ENCODE results near the gene RTBDN.

Gene RTBDN

DNA sequence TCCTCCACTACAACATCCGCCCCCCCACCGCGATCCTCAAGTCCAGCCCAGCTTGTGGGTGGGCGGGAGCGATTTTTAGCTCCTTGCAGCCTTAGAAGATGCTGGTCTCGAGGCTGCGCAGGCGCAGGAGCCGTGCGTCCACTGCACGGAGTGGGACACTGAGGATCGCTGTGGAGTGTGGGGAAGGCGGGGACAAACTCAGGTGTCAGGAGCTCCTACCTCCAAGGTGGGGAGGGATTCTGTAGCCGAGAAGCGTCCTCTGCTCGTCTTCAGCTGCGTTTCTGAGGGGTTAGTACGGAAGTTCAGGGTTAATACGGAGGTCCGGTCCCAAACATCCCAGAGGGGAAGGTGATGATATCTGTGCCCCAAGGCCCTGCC is at the start of gene RTBDN:
Gene RTBDN, minus strand, starts transcription at position 14 of the 378 bp plus-strand sequence. CDS start 4,600 bp downstream, outside the sequence.
- DNase-seq = peak; percentile 35

DNA sequence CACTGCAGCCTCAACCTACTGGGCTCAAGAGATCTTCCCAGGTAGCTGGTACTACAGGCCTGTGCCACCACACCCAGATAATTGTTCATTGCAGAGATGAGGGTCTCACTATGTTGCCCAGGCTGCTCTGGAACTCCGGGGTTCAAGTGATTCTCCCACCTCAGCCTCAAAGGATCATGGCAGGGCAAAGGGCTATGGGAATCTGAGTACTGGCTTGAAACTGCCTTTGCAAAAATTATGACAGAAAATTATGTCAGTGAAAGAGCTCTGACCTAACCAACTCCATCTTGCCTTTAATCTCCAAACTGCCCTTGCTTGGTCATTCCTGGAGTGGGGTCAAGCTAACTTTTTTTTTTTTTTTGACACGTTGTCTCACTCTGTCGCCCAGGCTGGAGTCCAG is 48.2 kb upstream of the RTBDN start:
- DNase-seq = peak; percentile 41

- peak; percentile 98 for DNase-seq
These were observed 46.9 kb upstream of the RTBDN start, which contains the start of gene DNASE2 for GRCh38 chr19:12881172-12881808. TSS of gene DNASE2 (minus strand) at chr19:12881449. CDS start at chr19:12881375, 74 bp downstream.

DNA sequence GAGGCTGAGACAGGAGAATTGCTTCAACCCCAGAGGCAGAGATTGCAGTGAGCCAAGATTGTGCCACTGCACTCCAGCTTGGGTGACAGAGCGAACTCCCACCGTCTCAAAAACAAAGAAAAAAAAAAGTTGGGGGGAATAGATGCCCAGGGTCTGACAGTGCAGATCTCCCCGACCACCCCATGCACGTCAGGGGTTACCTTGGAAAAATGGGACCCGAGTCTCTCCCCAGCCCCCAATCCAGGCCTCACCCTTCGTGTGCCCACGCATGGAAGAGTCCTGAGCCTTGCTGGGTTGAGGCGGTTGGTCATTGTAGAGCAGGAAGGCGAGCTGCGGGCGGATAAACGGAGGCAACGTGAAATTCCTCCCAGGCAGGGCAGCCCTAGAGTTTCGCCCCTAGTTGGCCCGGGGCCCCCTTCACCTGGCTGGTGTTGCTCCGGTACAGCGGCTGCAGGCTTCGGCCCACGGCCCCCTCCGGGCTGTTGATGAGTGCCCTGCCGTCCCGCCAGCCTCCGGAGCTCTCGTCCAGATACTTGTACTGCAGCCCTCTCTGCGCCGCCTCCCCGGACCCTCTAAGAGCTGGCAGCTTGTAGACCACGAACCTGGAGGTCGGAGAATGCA is 46.3 kb upstream of the RTBDN start:
- DNase-seq = peak; percentile 59

- no peak for DNase-seq
These were observed 40.7 kb upstream of the RTBDN start for GRCh38 chr19:12875086-12875485.

DNA sequence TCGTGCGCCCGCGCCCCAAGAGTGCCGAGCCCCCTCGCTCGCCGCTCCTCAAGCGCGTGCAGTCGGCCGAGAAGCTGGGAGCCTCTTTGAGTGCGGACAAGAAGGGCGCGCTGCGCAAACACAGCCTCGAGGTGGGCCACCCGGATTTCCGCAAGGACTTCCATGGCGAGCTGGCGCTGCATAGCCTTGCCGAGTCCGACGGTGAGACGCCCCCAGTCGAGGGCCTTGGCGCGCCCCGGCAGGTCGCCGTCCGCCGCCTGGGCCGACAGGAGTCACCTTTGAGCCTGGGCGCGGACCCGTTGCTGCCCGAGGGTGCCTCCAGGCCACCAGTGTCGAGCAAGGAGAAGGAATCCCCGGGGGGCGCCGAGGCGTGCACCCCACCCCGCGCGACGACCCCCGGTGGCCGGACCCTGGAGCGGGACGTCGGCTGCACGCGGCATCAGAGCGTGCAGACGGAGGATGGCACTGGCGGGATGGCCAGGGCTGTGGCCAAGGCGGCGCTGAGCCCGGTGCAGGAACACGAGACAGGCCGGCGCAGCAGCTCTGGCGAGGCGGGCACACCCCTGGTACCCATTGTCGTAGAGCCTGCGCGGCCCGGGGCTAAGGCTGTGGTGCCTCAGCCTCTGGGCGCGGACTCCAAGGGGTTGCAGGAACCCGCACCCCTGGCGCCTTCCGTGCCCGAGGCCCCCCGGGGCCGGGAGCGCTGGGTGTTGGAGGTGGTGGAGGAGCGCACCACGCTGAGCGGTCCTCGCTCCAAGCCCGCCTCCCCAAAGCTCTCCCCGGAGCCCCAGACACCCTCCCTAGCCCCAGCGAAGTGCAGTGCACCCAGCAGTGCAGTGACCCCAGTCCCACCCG is 39.7 kb upstream of the RTBDN start:
- DNase-seq = no peak

DNA sequence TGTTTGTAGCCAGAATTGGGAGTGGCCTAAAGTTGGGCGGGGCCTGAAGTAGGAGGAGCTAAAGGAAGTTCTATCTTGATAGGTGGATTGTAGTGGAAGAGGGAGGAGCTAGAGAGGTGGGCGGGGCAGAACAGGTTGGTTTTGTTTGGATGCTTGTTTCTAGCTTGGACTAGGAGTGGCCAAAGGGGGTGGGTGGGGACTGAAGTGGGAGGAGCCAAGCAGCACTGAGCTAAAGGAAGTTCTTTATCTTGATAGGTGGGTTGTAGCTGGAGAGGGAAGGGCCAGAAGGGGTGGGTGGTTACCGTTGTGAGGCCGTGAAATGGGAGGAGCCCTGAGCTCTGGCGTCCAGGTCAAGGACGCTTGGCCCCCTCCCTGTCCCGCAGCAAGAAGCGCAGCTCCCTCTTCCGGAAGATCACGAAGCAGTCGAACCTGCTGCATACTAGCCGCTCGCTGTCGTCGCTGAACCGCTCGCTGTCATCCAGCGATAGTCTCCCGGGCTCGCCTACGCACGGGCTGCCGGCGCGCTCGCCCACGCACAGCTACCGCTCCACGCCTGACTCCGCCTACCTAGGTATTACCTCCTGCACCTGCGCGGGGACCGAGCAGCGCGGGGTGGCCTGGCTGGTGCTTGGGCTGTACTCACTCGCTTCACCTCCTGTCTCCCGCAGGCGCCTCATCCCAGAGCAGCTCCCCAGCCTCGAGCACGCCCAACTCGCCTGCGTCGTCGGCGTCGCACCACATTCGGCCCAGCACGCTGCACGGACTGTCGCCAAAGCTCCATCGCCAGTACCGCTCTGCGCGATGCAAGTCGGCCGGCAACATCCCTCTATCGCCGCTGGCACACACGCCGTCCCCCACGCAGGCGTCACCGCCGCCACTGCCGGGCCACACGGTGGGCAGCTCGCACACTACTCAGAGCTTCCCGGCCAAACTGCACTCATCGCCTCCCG is 38.8 kb upstream of the RTBDN start:
- DNase-seq = peak; percentile 82

DNA sequence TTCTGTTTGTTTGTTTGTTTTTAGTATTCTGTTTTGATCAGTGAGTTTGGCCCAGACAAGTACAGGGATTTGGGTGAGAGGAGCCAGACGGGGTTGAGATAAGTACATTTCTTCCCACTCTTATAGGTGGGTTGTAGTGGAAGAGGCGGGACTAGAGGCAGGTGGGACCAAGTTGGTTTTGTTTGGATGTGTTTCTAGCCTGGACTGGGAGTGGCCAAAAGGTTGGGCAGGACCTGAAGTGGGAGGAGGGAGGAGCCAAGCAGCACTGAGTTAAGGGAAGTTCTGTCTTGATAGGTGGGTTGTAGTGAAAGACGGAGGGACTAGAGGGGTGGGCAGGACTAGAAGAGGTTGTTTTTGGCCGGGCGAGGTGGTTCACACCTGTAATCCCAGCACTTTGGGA is 37.9 kb upstream of the RTBDN start:
- peak; percentile 40 for DNase-seq

- DNase-seq = no peak
These were observed 37.3 kb upstream of the RTBDN start for GRCh38 chr19:12871681-12872080.

- DNase-seq = no peak
These were observed 34.2 kb upstream of the RTBDN start for GRCh38 chr19:12868540-12869112.

DNA sequence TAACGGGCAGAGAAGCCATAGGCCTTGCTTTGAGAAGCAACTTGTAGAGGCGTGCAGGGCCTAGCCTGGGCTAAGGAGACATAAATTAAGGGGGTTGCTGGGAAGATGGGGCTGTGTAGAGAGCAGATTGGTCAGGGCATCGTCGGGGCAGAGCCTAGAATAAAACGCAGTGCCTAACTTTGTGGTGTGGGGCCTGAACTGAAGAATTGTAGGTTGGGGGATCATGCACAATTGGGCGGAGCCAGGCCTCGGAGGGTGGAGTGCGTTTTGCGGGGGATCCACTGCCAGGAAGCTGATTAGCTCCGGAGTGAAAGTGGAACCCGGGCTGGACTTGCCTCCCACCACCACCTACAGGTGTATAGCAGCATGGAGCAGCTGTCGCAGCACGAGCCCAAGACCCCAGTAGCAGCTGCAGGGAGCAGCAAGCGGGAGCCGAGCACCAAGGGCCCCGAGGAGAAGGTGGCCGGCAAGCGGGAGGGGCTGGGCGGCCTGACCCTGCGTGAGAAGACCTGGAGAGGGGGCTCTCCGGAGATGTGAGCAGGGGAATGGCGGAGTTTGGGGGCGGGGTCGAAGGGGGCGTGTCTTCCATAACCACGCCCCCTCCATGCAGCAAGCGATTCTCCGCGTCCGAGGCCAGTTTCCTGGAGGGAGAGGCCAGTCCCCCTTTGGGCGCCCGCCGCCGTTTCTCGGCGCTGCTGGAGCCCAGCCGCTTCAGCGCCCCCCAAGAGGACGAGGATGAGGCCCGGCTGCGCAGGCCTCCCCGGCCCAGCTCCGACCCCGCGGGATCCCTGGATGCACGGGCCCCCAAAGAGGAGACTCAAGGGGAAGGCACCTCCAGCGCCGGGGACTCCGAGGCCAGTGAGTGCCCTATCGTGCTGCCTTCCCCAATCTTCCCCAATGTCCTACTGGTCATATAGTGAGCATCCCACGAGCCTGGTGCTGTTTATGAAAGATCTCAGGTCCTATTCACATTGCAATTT is 33.0 kb upstream of the RTBDN start:
- DNase-seq = peak; percentile 90

GRCh38 chr19:12866416-12867119 is 32.2 kb upstream of the RTBDN start:
- DNase-seq = no peak

DNA sequence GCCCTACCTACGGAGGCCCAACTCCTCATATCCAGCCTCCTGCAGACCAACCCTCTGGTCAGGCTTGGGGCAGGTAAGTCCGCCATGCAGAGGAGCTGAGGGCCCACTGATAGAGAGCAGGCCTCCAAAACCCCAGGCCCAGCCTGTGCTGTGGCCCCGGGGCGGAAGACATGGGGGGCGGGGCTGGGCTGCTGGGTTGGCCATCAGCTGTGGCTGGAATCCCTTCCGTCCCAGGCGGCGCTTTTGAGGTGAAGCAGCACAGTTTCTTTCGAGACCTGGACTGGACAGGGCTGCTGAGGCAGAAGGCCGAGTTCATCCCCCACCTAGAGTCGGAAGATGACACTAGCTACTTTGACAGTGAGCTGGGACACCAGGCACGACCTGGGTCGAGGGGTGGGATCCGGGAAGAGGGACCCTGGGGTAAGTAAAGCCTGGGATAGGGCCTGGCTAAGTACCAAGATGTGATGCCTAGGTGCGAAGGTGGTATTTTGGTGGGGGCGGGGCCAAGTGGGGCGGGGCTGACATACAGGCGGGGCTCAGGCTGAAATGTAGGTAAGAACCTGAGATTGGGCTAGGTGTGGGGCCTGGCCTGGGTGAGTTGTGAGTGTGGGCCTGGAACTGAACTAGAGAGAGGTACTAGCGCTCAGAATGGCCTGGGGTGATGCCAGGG is 31.5 kb upstream of the RTBDN start:
- no peak for DNase-seq

DNA sequence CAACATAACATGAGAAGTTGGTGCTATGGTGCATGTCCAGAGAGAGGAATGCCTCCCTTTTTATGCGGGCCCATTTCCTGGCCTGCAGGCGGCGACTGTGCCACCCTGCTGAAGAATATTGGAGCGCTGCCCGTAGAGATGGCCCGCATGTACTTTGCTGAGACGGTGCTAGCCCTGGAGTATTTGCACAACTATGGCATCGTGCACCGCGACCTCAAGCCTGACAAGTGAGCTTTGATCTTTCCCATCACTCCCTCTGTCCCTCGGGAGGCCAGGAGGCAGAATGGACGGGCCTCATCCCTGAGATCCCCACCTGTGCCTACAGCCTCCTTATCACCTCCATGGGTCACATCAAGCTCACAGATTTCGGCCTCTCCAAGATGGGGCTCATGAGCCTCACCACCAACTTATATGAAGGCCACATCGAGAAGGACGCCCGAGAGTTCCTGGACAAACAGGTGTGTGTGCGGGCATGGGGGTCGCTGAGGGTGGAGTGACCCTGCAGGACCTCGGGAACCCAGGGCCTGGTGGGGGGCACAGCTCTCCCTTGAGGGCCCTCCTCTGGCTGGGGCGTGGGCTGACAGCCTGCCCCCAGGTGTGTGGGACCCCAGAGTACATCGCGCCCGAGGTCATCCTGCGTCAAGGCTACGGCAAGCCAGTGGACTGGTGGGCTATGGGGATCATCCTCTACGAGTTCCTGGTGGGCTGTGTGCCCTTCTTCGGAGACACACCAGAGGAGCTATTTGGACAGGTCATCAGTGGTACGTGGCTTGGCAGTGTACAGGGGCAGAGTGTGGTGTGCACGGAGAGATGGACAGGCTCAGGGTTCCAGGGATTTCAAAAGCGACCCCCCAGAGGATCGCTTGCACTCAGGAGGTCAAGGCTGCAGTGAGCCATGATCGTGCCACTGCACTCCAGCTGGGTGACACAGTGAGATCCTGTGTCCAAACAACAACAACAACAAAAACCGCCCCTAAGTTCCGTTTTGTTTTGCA is 30.6 kb upstream of the RTBDN start:
- peak; percentile 32 for DNase-seq

DNA sequence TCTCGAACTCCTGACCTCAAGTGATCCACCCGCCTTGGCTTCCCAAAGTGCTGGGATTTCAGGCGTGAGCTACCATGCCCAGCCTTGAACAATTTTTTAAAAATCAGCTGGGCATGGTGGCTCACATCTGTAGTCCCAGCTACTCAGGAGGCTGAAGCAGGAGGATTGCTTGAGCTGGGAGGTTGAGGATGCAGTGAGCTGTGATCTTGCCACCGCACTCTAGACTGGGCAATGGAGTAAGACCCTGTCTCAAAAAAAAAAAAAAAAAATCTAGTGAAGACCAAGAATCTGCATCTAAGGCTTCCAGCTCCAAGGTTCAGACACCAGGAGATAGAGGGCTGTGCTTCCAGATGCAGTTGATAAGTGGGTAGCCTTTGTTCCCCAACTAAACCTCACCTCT is 29.8 kb upstream of the RTBDN start:
- DNase-seq = no peak

DNA sequence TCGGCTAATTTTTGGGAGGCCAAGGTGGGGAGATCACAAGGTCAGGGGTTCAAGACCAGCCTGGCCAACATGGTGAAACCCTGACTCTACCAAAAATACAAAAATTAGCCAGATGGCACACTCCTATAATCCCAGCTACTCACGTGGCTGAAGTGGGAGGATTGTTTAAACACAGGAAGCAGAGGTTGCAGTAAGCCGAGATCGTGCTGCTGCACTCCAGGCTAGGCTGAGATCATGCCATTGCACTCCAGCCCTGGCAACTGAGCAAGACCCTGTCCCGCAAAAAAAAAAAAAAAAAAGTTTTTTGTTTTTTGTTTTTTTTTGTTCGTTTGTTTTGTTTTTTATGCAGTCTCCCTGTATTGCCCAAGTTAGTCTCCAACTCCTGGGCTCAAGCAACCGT is 25.2 kb upstream of the RTBDN start:
- DNase-seq = no peak

DNA sequence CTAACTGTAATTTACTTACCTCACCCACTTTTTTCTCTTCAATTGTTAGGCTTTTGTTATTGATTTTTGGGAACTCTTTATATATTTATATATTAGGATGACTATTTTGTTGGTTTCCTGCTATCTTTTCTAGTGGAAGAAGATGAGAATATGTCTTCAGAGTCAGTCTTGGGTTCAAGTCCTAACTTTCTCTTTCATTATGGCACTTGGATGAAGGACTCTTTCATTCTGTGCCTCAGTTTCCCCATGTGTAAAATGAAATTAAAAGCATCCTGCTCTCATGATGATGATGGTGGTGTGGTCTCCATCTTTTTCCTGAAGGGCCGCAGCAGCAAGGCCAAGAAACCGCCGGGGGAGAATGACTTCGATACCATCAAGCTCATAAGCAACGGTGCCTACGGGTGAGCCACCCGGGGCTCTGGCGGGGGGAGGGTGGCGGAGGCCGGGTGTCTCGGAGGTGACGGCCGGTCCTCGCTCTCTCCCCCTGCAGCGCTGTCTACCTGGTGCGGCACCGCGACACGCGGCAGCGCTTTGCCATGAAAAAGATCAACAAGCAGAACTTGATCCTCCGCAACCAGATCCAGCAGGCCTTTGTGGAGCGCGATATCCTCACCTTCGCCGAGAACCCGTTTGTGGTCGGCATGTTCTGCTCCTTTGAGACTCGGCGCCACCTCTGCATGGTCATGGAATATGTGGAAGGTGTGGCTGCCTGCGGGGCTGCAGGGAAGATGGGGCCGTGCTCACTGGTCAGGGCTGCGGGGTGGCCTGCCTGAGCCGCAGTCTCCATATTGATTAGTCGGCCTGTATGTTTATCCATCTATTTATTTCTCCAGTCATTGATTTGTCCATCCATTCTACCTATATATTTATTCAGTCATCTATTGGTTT is 23.9 kb upstream of the RTBDN start:
- DNase-seq = no peak

Data from hematopoietic multipotent progenitor cell treated with erythropoietin and hydrocortisone succinate and interleukin-3 and kit ligand, for 6 days (in vitro differentiated cells).